ENCODE measurements around the gene GAD1.

- TF ChIP-seq CTCF (IDR thresholded peaks at IDR 0.05) = no peak
- TF ChIP-seq ZFX (IDR thresholded peaks at IDR 0.05; ENCODE audit: borderline replicate concordance) = no peak
These were observed 65.2 kb downstream of the GAD1 start for GRCh38 chr2:170881840-170882239.

All from 22Rv1 (cell line).